Naive thymus-derived CD4-positive, alpha-beta T cell (primary cell): ENCODE data around the gene MYOM1. TPM values are rescaled to one million over a fixed set of nuclear protein-coding genes. Genes with fewer than 3 reads are reported as not detected.

Experiments
- ATAC-seq: fragments of 150-1000 bp; cut with Tn5 transposase; 2 replicates; pipeline ENCODE4 v1.10.0; 2021; ENCODE audit warnings: mild to moderate bottlenecking, moderate library complexity
- CTCF ChIA-PET: fragments of 350-600 bp; sonication (Branson Sonifier 250); formaldehyde crosslinking; loops from one replicate; lab custom pipeline; 2021; ENCODE audit warnings: antibody characterized with exemption; lab: Charles Lee
- POLR2A ChIA-PET: fragments of 350-600 bp; sonication (Branson Sonifier 250); formaldehyde crosslinking; loops from one replicate; lab custom pipeline; 2021; ENCODE audit warnings: antibody characterized with exemption, inconsistent platforms; lab: Charles Lee
- DNase-seq, 9 donors: peaks; one replicate each; pipeline versions ENCODE4 v3.0.0 to v3.0.0-alpha.2; 2020 to 2022; ENCODE audit warnings: mixed read lengths in 1 of 9
- H3K27ac ChIP-seq: one replicate; pipeline ENCODE4 v1.7.0; 2013; ENCODE audit warnings: mild to moderate bottlenecking, low read depth, low read length, moderate library complexity
- H3K27me3 ChIP-seq, 2 donors: one replicate each; pipeline ENCODE4 v1.7.0; 2013; ENCODE audit warnings: low read length in 2 of 2, mild to moderate bottlenecking in 2 of 2, moderate library complexity in 2 of 2; ENCODE audit not compliant: control insufficient read depth in 2 of 2, insufficient read depth in 2 of 2
- H3K36me3 ChIP-seq, 3 experiments: 1 replicate in 2 of 3; 2 replicates in 1 of 3; pipeline ENCODE4 v1.7.0; 2013; ENCODE audit warnings: low read length in 3 of 3, mild to moderate bottlenecking in 3 of 3, moderate library complexity in 1 of 3; ENCODE audit not compliant: insufficient read depth in 3 of 3, control insufficient read depth in 2 of 3
- H3K4me1 ChIP-seq, 2 donors: one replicate each; pipeline ENCODE4 v1.7.0; 2013; ENCODE audit warnings: low read length in 2 of 2, mild to moderate bottlenecking in 2 of 2, moderate library complexity in 1 of 2; ENCODE audit not compliant: control insufficient read depth in 2 of 2, insufficient read depth in 2 of 2
- H3K4me3 ChIP-seq: 2 replicates; pipeline ENCODE4 v1.7.0; 2013; ENCODE audit warnings: mild to moderate bottlenecking, low read length
- H3K9me3 ChIP-seq, 3 experiments: 1 replicate in 2 of 3; 2 replicates in 1 of 3; pipeline ENCODE4 v1.7.0; 2013; ENCODE audit warnings: low read length in 3 of 3; ENCODE audit not compliant: control insufficient read depth in 2 of 3
- H3K27ac Mint-ChIP-seq, 9 donors: one replicate each; pipeline ENCODE4 v1.8.0; 2020 to 2022; ENCODE audit warnings: mixed read lengths in 9 of 9, mild to moderate bottlenecking in 8 of 9, moderate library complexity in 5 of 9, inconsistent platforms in 2 of 9
- H3K27me3 Mint-ChIP-seq, 5 donors: one replicate each; pipeline ENCODE4 v1.8.0; 2021 to 2022; ENCODE audit warnings: mixed read lengths in 5 of 5, mild to moderate bottlenecking in 1 of 5
- H3K36me3 Mint-ChIP-seq, 5 donors: one replicate each; pipeline ENCODE4 v1.8.0; 2020 to 2022; ENCODE audit warnings: mixed read lengths in 5 of 5, mild to moderate bottlenecking in 3 of 5, inconsistent platforms in 1 of 5
- H3K4me1 Mint-ChIP-seq, 7 donors: one replicate each; pipeline ENCODE4 v1.8.0; 2020 to 2022; ENCODE audit warnings: mixed read lengths in 7 of 7, mild to moderate bottlenecking in 3 of 7, inconsistent platforms in 1 of 7
- H3K4me3 Mint-ChIP-seq, 10 donors: one replicate each; pipeline ENCODE4 v1.8.0; 2020 to 2022; ENCODE audit warnings: mild to moderate bottlenecking in 10 of 10, mixed read lengths in 10 of 10, moderate library complexity in 6 of 10, inconsistent platforms in 2 of 10
- H3K9me3 Mint-ChIP-seq, 11 donors: one replicate each; pipeline ENCODE4 v1.8.0; 2020 to 2022; ENCODE audit warnings: mixed read lengths in 11 of 11, mild to moderate bottlenecking in 4 of 11, inconsistent platforms in 1 of 11, moderate library complexity in 1 of 11
- intact Hi-C, 2 donors: fragments of 100-400 bp; cut with micrococcal nuclease; formaldehyde crosslinking; loops; one replicate each; pipeline ENCODE4 v1.15.1; 2023
- polyA plus RNA-seq, 2 donors: library from polyadenylated mRNA; unstranded; fragments of 300-500 nt; fragmentation: Illumina TruSeq; gene quantifications; one replicate each; pipeline ENCODE4 v1.2.3, GENCODE V29; 2021
- total RNA-seq, 6 experiments: library from RNA in 5 of 6; stranded (reverse) in 5 of 6; gene quantifications; 1 replicate in 5 of 6; 2 replicates in 1 of 6; pipeline ENCODE4 v1.2.3 and lab custom pipeline; 2021 to 2026

The MYOM1 gene
- total and polyA plus RNA-seq, 7 experiments from 2014 or later, result 0.83 to 6.7 (median 1.9) TPM

GRCh38 chr18:3257627-3258120, 37.9 kb upstream of the MYOM1 start:
- H3K4me1 ChIP-seq, result peaks cover 58 to 73% of the 10 kb centered on the region in 2 donors
- peaks cover 19 to 59% (median 43%) of the 10 kb centered on the region in 3 experiments for H3K36me3 ChIP-seq
- Mint-ChIP-seq H3K27me3 (no peaks in the 10 kb centered on the region), H3K9me3 (no peaks in the 10 kb centered on the region), H3K27ac (peak overlapping the region; percentile 41 to 100 (median 87)), H3K4me1 (peaks cover 36 to 87% (median 81%) of the 10 kb centered on the region in 7 donors), H3K4me3 (peak overlapping the region in 3 of 10 donors; percentile 29 to 65 (median 61)), H3K36me3 (peaks cover 12 to 57% (median 52%) of the 10 kb centered on the region in 5 donors)
- peak overlapping the region; percentile 15 for H3K27ac ChIP-seq
- intact Hi-C loops, result no loop called here
- DNase-seq, result no peak
- POLR2A ChIA-PET, result interaction anchor here (1.2 to 3.8 kb wide), 2 partner anchors 8 to 11 kb away, joined by 5 to 31 read pairs; partner anchors contain the start of gene MYL12A
- no peak overlapping the region for H3K4me3 ChIP-seq
- no peak for ATAC-seq
- H3K27me3 ChIP-seq, result no peaks in the 10 kb centered on the region
- CTCF ChIA-PET, result no interaction called here
- H3K9me3 ChIP-seq, result no peaks in the 10 kb centered on the region

GRCh38 chr18:3256693-3257626, 37.2 kb upstream of the MYOM1 start:
- peaks cover 12 to 57% (median 53%) of the 10 kb centered on the region in 5 donors for H3K36me3 Mint-ChIP-seq
- DNase-seq (no peak), ATAC-seq (no peak)
- H3K4me3 Mint-ChIP-seq, result peak overlapping the region in 2 of 10 donors; percentile 29 to 65
- no peaks in the 10 kb centered on the region for H3K27me3 Mint-ChIP-seq
- Histone ChIP-seq H3K4me3 (no peak overlapping the region), H3K4me1 (peaks cover 66 to 80% of the 10 kb centered on the region in 2 donors), H3K36me3 (peaks cover 19 to 59% (median 43%) of the 10 kb centered on the region in 3 experiments), H3K9me3 (no peaks in the 10 kb centered on the region), H3K27me3 (no peaks in the 10 kb centered on the region), H3K27ac (peak overlapping the region; percentile 48)
- ChIA-PET CTCF (interaction anchor here (0.7 to 1.6 kb wide), 2 partner anchors 15 to 61 kb away, joined by 3 read pairs; no protein-coding TSS in a partner anchor), POLR2A (interaction anchor here (0.9 to 3.8 kb wide), 4 partner anchors 7 to 192 kb away, joined by 3 to 31 read pairs (median 4); partner anchors contain the start of genes MYL12A and TGIF1)
- peaks cover 40 to 92% (median 85%) of the 10 kb centered on the region in 7 donors for H3K4me1 Mint-ChIP-seq
- peak overlapping the region in 8 of 9 donors; percentile 62 to 100 (median 85) for H3K27ac Mint-ChIP-seq
- no peaks in the 10 kb centered on the region for H3K9me3 Mint-ChIP-seq
- intact Hi-C loops, result no loop called here

- Histone ChIP-seq H3K27me3 (no peaks in the 10 kb centered on the region), H3K9me3 (no peaks in the 10 kb centered on the region), H3K4me1 (peaks cover 75 to 84% of the 10 kb centered on the region in 2 donors), H3K27ac (peak overlapping the region; percentile 48), H3K4me3 (no peak overlapping the region), H3K36me3 (peaks cover 19 to 53% (median 43%) of the 10 kb centered on the region in 3 experiments)
- H3K4me3 Mint-ChIP-seq, result peak overlapping the region in 8 of 10 donors; percentile 12 to 97 (median 36)
- H3K9me3 Mint-ChIP-seq, result no peaks in the 10 kb centered on the region
- POLR2A ChIA-PET, result interaction anchor here (0.7 to 3.8 kb wide), 10 partner anchors 8 to 425 kb away, joined by 3 to 31 read pairs (median 3); partner anchors contain the start of genes MYL12A and TGIF1
- intact Hi-C loops, result no loop called here
- ATAC-seq (no peak), DNase-seq (no peak)
- peak overlapping the region; percentile 5 to 100 (median 78) for H3K27ac Mint-ChIP-seq
- CTCF ChIA-PET, result interaction anchor here (0.7 to 1.6 kb wide), 2 partner anchors 16 to 60 kb away, joined by 3 read pairs; no protein-coding TSS in a partner anchor
- H3K36me3 Mint-ChIP-seq, result peaks cover 14 to 58% (median 56%) of the 10 kb centered on the region in 5 donors
- H3K4me1 Mint-ChIP-seq, result peaks cover 48 to 98% (median 92%) of the 10 kb centered on the region in 7 donors
- H3K27me3 Mint-ChIP-seq, result no peaks in the 10 kb centered on the region
Measured at GRCh38 chr18:3255611-3256165, 35.9 kb upstream of the MYOM1 start.

GRCh38 chr18:3254725-3255124, 35.0 kb upstream of the MYOM1 start:
- Mint-ChIP-seq H3K4me1 (peaks cover 54 to 96% (median 93%) of the 10 kb centered on the region in 7 donors), H3K36me3 (peaks cover 19 to 67% (median 61%) of the 10 kb centered on the region in 5 donors), H3K4me3 (peak overlapping the region in 9 of 10 donors; percentile 10 to 98 (median 47)), H3K9me3 (no peaks in the 10 kb centered on the region), H3K27ac (peak overlapping the region in 8 of 9 donors; percentile 30 to 100 (median 84)), H3K27me3 (no peaks in the 10 kb centered on the region)
- H3K27me3 ChIP-seq, result no peaks in the 10 kb centered on the region
- H3K36me3 ChIP-seq, result peaks cover 19 to 53% (median 43%) of the 10 kb centered on the region in 3 experiments
- no peak for ATAC-seq
- peak overlapping the region; percentile 55 for H3K27ac ChIP-seq
- H3K4me3 ChIP-seq, result no peak overlapping the region
- intact Hi-C loops, result no loop called here
- H3K4me1 ChIP-seq, result peaks cover 72 to 81% of the 10 kb centered on the region in 2 donors
- DNase-seq, result no peak
- ChIA-PET POLR2A (interaction anchor here (0.8 to 3.8 kb wide), 8 partner anchors 8 to 340 kb away, joined by 3 to 31 read pairs (median 4); partner anchors contain the start of gene MYL12A), CTCF (no interaction called here)
- no peaks in the 10 kb centered on the region for H3K9me3 ChIP-seq

- Mint-ChIP-seq H3K27me3 (no peaks in the 10 kb centered on the region), H3K4me1 (peaks cover 47 to 79% (median 76%) of the 10 kb centered on the region in 7 donors), H3K27ac (peak overlapping the region in 8 of 9 donors; percentile 77 to 100 (median 86)), H3K36me3 (peaks cover 16 to 61% (median 61%) of the 10 kb centered on the region in 5 donors), H3K9me3 (no peaks in the 10 kb centered on the region), H3K4me3 (peak overlapping the region; percentile 41 to 98 (median 71))
- intact Hi-C loops, result no loop called here
- Histone ChIP-seq H3K9me3 (no peaks in the 10 kb centered on the region), H3K4me3 (peak overlapping the region; percentile 7), H3K27ac (peak overlapping the region; percentile 55), H3K36me3 (peaks cover 18 to 50% (median 42%) of the 10 kb centered on the region in 3 experiments), H3K4me1 (peaks cover 56 to 63% of the 10 kb centered on the region in 2 donors), H3K27me3 (no peaks in the 10 kb centered on the region)
- CTCF ChIA-PET, result interaction anchor here (0.6 to 1.5 kb wide), 3 partner anchors 8 to 409 kb away, joined by 3 to 5 read pairs (median 3); no protein-coding TSS in a partner anchor
- no peak for DNase-seq
- ATAC-seq, result no peak
- POLR2A ChIA-PET, result interaction anchor here (8.0 to 8.8 kb wide), 2 partner anchors 8 to 12 kb away, joined by 98 to 229 read pairs; partner anchors contain the start of gene MYL12B
Measured at GRCh38 chr18:3252843-3253242, 33.1 kb upstream of the MYOM1 start.
